Stimulated activated CD8-positive, alpha-beta memory T cell treated with anti-CD3 and anti-CD28 coated beads, Interleukin-7, amount 100 ng/mL, for 4 hours (primary cell): Measurements from ENCODE around the gene KCNJ6.

Experiments used
- DNase-seq, 2 donors: peaks; one replicate each; pipeline ENCODE4 v3.0.0-alpha.2; 2020; ENCODE audit warnings: low read depth in 2 of 2

The KCNJ6 gene

DNA sequence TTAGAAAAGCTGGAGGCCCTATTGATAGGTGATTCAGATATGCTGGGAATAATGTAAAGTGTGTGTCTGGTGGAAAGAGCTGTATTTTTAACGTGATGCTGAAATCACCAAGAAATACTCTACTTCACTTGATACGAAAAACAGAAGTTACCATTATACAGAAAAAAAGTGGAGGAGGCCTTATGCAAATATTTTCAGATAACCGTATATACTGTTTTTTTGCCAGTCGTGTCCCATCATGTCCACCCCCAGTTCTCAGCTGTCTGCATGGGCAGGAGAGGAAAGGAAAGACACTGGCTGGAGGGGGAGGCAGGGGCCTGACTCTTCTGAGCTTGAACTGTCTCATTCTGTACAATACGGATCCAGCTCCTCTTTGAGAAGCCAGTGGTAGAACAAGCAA, 51.1 kb downstream of the KCNJ6 start:
- no peak for DNase-seq

DNA sequence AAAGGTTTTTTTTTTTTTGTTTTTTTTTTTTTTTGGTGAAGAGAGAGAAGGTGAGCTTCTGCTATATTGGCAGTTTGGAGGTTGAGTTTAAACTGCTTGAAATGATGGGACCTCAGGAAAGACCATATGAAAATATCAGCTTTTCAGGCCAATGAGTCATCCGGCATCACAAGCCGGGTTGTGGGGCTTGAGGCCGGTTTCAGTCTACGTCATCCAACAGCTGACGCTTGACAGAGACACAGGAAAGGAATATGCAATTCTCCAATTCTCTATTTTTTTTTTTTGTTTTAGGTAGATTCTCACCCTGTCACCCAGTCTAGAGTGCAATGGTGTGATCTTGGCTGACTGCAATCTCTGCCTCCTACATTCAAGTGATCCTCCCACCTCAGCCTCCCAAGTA, 52.4 kb downstream of the KCNJ6 start:
- no peak for DNase-seq

DNA sequence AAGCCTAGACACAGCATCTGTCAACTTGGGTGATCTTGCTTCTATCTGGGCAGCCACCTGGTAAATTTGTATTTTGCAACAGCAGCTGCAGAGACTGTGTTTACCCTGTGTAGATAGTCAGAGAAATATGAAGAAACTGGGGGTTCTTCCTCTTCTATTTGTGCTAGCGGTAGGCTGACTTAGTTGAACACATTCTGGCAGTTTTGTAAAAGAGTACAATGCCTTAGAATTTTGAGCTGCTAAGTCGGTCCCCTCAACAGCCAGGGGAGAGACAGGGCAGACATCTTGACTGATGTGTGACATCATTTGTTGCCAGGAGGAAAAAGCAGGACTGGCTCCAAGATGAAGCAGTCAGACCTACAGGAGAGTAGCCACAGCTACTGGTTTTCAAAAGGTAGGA, 53.7 kb downstream of the KCNJ6 start:
- no peak for DNase-seq

DNA sequence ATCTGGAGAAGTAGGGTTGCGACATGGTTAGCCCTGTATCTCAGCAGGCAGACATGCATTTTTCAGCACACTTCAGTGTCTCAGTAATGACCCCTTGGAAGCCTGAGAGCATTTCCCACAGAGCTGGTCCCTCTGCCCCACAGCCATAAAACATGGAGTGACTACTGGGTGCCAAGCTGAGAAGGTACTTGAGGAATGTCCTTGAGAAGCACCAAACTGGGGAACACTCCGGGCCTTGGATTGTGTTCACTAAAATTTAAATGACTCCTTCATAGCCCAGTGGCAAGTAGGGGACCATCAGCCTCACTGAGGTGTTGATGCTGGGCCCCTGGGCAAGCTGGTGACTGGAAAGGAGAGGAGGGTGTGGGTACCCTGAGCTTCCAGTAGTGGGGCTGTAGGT, 54.7 kb downstream of the KCNJ6 start:
- DNase-seq, result no peak

DNA sequence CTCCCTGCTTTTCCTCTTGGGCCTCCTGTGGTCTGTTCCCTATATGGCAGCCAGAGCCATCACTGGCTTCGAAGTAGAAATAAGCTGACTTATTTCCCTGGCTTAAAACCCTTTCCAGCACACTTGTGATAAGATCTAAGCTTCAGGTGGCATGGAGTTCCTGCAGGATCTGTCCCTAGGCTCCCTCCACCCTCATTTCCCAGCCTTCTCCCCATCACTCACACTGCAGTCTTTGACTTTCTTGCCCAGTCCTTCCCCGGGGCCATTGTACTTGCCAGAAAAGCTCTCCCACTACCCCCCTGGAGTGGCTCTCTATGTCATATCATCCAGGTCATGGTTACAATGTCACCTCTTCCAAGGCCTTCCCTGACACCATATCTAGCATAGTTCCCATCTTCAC, 55.8 kb downstream of the KCNJ6 start:
- DNase-seq, result no peak

DNA sequence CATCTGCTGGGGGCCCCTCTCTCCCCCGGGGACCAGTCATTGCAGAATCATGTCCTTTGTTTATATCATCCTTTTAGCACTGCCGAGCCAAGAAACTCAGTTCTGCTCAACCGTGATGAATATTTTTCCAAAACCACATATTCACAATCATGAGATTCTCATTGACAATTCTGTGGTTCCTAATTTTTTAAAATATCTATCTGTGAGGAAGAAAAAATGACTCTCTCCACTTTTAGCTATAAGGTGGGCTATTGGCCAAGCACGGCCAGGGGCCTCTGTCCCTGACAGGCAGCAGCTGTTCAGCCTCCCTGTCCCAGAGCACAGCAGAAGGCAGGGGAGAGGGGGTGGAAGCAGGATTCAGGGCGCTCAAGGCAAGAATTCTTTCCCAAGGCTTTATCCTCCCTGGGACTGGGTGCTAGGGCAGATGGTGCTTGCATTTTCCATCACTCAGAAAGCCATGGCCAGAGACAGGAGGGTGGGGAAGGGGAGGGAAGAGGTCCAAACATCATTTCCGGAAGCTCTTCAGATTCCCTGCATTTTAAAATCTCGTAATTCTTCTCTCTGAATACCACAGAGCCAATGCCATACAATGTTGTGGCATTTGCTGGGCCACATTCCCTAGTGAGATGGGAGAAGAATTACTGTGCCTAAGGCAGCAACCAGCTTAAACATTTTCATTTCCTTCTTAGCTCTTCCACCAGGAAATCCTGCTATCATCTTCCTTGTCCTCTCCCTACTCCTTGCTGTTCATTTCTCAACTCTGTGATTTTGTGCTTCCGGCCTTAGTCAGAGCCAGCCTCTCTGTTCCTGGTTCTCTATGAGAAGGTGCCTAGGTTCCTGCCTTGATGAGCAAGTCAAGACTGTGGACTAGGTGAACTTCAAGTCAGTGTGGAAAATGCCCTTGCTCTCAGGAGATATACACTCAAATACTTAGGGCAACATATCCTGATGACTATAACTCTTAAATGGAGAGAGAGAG, 60.3 kb downstream of the KCNJ6 start:
- DNase-seq, result no peak

DNA sequence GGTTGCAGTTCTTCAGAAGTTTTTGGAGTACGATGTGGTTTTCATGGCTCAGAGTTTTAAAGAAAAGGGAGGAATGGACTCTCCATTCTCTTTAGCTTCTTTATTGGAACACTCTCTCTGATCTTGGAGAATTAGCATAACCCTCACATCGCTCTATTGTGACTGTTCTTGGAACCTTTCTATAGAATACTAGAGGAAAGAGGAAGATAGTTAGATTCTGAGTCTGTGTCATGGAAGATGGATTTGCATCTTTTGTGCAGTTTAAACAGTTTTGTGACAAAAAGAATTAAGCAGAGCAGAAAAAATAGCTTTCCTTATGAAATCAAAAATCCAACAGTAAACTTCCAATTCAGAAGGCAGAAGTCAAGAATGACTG, 61.0 kb downstream of the KCNJ6 start:
- no peak for DNase-seq

DNA sequence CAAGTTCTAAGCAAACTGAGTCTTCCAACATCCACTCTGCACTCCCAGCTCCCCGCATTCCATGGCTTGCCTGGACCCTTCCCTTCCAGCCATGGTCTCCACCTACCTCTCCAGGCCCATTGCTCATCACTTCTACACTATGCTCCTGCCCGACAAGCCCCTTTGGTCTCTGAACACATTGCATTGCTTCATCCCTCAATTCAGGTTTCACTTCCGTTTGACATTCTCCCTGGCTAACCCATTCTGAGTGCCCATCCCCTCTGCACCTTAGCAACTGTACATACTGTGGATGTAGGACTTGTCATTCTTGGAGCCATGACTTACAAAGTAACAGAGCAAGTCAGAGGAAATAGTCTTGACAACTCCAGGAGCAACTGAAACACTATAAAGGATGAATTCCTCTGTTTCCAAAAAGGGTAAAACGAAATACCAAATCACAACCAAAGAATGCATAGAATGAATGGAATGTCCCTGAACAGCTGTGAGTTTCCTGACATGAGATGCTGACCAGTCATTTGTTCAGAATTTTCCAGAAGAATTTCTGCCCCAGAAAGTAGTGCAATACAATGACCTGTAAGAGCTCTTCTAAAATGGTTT, 66.7 kb downstream of the KCNJ6 start:
- no peak for DNase-seq

DNA sequence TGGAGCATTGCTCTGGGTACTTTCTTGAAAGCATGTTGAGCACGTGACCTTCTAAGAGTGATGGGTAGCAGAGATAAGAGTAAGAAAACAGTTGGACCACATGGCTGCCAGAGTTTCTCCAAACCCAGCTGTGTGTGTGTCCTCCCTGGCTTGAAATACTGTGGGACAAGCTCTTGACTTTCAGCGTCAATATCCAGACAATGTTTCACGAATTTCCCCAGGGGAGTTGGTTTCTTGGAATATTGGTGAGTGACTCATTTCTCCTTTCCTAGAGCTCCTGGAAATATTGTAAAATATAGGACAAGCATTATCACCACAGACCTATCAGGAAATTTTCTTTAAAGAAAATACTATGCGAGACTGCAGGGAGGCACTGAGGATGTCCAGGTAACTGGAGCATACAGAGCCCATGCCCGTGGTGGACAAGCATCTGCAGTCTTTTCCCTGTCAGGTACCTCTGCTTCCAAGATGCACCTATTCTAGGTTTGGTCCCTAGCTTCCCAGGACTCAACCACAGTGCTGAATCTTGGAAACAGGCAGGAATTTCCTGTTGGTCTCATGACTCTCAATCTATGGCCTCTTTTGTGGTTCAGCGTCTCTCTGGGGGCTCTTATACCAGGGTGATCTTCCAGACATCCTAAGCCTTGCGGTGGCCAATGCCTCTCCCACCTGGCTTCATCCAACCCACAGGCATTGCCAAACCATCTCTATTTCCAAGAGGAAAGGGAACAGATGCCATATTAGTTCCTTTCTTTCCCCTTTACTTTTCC, 67.4 kb downstream of the KCNJ6 start:
- DNase-seq, result no peak

DNA sequence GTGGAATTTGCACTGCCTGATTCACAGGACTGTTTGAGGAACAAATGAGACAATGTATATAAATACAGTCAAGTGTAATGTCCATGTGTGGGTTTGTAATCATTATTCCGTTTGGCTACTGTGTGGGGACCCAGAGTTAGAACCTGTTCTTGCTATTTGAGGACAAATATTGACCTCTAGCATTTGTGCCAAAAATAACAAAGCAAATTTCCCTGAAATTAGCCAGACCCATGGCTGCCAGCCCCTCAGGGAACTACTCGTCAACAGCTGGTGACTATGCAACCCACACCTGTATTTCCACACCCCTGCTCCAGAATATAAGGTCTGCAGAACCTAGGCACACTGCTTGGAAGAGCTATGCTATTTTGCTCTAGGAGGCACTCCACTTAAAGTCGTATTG, 70.7 kb downstream of the KCNJ6 start:
- no peak for DNase-seq

DNA sequence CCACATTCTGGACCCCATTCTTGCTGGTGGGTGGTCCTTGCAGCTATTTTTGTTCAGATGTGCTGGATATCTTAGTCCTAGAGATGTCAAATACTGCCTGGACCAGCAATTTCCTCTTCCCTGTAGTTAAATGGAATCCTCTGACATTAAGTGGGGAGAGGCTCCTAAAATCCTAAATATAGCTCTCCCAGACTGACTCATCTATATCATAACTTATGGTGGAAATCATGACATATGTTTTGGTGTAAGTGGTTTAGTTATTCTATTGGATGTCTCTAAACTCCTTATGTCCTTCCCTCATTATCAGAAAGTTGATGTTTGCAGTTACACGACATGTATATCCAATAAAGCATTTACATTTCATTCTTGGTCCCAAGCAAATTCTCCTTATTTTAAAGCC, 73.1 kb downstream of the KCNJ6 start:
- DNase-seq, result no peak

DNA sequence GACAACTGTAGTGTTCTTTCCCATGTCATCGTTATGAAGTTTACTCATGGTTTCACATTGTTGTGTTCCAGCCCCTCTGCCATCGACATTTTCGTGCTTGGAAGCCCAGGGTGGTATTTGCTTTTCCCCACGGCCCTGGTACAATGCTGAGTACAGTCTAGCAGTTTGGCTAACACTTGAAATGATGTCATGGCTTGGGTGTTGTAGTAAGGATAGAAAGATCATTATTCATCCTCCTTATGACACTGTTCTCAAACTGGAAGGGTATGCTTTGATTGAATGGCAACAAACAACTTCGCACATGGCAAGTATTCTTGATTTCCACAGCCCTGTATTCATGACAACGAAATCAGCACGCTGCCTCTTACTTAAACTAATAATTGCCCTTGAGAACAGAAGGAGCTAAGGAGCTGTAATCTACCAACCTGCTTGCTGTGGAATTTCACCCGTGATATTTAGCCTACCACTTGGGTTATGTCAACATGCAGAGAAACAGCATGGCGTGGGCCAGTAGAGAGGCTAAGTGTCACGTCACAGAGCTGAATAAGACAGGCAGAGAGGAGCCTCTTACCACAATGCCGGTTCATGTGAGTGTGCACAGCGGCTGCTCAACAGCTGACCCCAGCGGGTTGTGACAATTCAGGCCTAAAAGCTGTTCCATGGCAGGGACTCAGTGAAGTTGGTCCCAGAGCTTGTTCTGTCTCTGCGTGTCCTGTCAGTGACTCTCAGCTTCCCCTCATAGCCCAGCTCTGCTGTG, 73.9 kb downstream of the KCNJ6 start:
- DNase-seq, result no peak

DNA sequence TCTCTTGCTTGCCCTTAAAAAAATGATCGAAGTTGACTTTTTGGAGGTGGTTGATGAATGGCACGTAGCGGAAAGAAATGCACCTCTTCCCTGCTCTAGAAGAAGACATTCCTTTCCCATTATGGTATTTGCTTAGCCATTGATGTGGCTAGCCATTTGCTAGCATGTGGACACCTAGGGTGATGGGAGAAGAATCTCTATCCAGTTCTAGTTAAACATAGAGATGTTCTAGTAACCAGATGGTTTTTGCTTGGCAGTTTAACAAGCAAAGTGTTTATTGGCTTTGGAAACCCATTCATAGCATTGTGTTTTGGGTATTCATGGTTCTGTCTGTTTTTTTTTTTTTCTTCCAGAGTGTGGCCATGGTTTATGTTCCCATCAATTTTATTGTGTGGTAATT, 78.9 kb downstream of the KCNJ6 start:
- no peak for DNase-seq

DNA sequence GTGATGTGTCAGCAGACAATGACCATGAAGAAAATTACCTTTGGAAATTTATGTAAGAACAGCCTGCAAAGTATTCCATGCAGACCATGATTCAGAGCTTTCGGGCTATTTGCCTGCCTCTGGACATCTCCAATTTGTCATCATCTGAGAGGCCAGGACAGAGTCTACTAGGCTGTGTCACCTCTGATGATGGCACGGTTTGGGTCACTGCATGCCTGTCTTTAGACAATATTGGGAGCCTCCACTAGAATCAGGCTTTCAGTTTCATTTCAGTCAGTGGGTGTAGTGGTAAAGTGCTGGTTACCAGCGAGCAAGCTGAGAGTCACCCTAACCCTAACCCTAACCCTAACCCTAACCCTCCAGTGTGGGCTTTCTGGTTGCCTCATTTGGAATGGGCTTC, 80.8 kb downstream of the KCNJ6 start:
- DNase-seq, result no peak

DNA sequence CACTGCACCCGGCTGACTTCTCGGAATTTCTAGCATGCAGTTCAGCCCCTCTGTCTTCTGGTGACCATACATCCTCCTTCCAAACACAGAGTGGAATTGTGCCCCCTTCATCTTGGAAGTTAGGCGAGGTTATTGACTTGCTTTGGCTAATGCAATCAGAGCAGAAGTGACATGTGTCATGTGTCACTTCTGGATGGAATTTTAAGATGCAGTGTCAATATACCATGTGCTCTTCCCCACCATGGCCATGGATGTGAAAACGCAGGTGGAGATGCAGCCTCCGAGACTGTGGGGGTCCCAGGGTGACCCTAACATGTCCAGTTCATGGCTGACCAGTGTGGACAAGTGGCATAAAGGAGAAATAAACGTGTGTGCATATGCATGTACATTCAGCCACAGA, 83.0 kb downstream of the KCNJ6 start:
- no peak for DNase-seq

DNA sequence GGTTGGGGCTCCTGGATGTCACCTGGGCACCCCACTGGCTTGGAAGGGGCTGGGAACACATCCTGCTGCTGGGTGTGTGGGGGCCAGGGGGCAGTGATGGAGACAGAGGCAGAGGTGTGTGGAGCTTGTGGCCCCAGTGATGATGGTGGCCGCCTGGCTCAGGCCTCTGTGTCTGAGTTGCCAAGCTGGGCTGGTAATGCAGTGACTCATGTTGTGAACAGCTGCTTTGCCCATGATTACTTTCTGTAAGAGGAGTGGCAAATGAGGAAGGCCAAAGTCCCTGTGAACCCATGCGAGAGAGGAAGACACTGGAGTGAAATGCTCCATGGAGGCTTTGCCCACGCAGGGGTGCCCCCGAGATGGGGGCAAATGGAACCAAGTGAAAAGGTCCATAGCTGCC, 86.8 kb downstream of the KCNJ6 start:
- no peak for DNase-seq

DNA sequence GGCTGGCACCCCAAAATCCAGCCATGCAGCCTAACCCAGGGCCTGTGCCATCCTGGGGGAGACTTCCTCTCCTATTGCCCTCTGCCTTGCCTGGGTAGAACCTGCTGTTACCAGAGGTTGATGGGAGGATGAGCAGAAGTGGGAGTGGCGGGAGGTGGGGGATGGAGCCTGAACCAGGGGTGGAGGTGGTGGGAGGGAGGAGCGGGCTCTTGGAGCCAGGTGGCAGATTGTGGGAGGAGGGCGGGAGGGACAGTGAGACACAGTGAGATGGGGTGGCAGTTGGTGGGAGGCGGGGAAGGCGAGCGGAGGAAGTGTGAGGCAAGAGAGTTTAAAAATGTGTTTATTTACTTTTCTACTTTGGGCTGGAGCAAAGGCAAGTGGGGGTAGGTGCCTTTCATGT, 87.3 kb downstream of the KCNJ6 start:
- DNase-seq, result no peak

DNA sequence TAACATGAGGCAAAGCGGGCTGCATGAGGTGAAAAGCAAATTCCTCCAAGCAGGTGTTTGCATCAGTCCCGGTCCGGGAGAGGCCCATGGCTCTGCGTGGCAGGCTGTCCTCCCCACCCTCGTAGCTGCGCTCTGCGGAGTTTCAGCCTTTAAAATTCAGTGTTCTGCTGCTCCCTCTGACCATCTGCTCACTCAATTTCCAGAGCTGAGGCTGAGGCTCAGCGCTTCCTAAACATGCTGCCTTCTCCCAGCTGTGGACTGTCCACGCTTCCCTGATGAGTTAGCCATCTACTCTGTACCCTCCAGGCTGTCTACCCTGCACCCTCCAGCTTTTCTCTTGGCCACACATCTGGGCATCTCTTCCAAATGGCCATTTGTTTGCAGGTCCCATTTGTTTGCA, 87.7 kb downstream of the KCNJ6 start:
- no peak for DNase-seq

DNA sequence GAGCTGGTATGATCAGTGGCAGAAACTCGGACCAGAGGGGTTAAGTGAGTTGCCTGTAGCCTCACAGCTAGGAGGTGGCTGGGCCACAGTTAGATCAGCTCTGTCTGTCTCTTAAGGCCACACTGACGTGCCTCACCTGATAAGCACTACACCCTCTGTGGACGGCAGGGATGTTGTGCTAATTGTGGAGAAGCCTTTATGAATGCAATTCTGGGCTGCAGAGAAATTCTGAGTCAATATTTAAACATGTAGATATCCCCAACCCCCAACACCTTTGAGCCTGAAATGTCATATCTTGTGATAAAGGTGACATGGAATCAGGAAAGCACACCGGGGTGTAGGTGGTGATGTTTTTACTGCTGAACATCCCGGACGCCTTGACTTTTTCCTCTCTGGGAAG, 88.3 kb downstream of the KCNJ6 start:
- no peak for DNase-seq

DNA sequence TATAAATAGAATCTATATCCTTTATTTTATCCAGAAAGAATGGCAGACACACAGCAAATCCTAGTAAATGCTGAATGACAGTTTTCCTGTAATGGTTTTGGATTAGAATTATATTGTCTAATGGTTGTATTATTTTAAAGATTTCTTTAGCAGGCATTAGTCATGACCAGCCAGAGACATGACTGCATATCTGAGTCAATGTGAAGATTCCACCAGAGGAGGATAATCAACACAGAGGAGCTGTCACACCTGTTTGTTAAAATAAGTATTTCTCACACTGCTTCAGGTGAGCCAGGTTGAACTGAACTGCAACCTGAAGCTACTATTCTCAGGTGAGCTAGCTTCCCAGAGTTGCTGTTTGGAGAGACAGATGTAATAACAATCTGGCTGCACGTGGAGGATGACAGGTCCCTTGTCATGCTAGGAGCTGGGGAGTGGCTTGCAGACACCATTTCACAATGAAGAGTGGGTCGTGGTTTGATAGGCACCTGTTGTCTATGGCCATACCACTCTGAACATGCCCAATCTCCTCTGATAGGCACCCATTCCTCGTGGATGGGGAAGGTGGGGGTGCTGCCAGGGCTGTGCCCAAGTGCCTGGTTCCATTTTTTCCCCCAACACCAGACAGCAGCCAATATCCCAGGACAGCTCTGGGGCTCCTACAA, 94.3 kb downstream of the KCNJ6 start:
- DNase-seq, result no peak

DNA sequence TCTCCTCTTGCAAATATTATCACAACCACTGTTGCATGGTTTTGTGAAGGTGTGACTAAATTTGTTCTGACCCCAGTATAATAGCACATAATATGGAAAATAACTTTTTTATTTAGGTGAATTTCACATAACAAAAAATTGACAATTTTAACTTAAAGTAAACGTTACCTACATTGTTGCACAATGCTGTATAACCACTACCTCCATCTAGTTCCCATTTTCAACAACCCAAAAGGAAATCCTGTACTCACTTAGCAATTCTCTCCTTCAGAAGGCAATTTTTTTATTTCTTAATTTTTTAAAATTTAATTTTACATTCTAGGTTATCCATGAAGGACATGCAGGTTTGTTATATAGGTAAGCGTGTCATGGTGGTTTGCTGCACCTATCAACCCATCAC, 95.2 kb downstream of the KCNJ6 start:
- DNase-seq, result no peak

DNA sequence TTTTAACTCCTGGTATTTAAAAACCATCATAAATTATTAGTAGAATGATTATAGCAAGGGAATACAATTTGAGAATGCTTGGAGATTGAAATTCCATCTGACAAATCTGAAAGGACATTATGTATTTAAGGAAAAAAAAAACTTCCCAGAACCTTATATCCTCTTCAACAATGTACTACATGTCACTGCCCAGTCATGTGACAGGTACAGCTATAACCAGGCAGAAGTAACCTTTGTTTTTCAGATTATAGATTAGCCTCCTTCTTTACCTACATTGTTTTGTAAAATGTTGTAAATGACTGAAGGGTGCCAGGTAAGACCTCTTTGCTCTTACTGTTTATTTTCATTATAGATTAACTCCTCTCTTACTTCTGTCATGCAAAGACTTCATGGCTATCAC, 96.9 kb downstream of the KCNJ6 start:
- no peak for DNase-seq
